Activated CD4-positive, alpha-beta T cell treated with anti-CD3 and anti-CD28 coated beads for 36 hours (primary cell): ENCODE results near the gene TIAM1. TPM values are rescaled to one million over a fixed set of nuclear protein-coding genes. Genes with fewer than 3 reads are reported as not detected.

ENCODE experiments used
- ATAC-seq: fragments of 200-7000 bp; cut with Tn5 transposase; one replicate; pipeline ENCODE4 v1.10.0; 2021; ENCODE audit warnings: mild to moderate bottlenecking, moderate library complexity
- CTCF ChIA-PET: fragments of 350-600 bp; sonication (Branson Sonifier 250); formaldehyde crosslinking; loops from one replicate; lab custom pipeline; 2021; ENCODE audit warnings: antibody characterized with exemption; lab: Charles Lee
- POLR2A ChIA-PET: fragments of 350-600 bp; sonication (Branson Sonifier 250); formaldehyde crosslinking; loops from one replicate; lab custom pipeline; 2021; ENCODE audit warnings: antibody characterized with exemption, inconsistent platforms; lab: Charles Lee
- DNase-seq: peaks from one replicate; pipeline ENCODE4 v3.0.0-alpha.2; 2020
- H3K27ac Mint-ChIP-seq: one replicate; pipeline ENCODE4 v1.8.0; 2021; ENCODE audit warnings: mixed read lengths
- H3K27me3 Mint-ChIP-seq: one replicate; pipeline ENCODE4 v1.8.0; 2021; ENCODE audit warnings: mixed read lengths
- H3K36me3 Mint-ChIP-seq: one replicate; pipeline ENCODE4 v1.8.0; 2021; ENCODE audit warnings: low read depth, mixed read lengths
- H3K4me1 Mint-ChIP-seq: one replicate; pipeline ENCODE4 v1.8.0; 2021; ENCODE audit warnings: mixed read lengths
- H3K4me3 Mint-ChIP-seq: one replicate; pipeline ENCODE4 v1.8.0; 2021; ENCODE audit warnings: mild to moderate bottlenecking, moderate library complexity, mixed read lengths
- H3K9me3 Mint-ChIP-seq: one replicate; pipeline ENCODE4 v1.8.0; 2021; ENCODE audit warnings: low read depth, mixed read lengths
- intact Hi-C, 2 experiments: fragments of 100-400 bp; cut with DNase I in 1 of 2; cut with micrococcal nuclease in 1 of 2; formaldehyde crosslinking; loops; one replicate each; pipeline versions ENCODE4 v1.14.2 to v1.15.1; 2022 to 2024; cut with DNase I, micrococcal nuclease
- total RNA-seq, 2 experiments: library from RNA; stranded (reverse); gene quantifications; one replicate each; pipeline ENCODE4 v1.2.3, GENCODE V29; 2021

TIAM1 gene
- total RNA-seq, 2 experiments from 2014 or later, result 60.7 to 72.6 TPM

DNA sequence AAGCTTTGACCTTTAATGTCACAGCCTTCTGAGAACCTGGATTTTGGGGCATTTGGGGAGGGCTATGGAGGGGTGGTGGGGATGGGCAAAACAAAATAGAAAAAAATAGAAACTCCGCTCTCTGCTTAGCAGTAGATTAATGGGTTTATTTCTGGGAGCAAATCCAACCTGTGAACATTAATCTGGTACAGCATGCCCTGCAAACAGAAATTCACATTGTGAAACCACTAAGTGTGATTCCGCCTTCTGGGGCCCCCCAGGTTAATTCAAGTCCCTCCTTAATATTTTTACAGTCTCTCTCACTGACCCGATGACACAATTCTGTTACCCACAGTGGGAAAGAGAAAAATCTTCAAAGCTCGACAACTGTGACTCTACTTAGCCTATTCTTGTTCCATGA lies 76.4 kb downstream of the TIAM1 start:
- intact Hi-C loops, result no loop called here
- ChIA-PET POLR2A (no interaction called here), CTCF (interaction anchor here (0.6 kb wide), 1 partner anchor 238 kb away, joined by 4 read pairs; no protein-coding TSS in a partner anchor)
- ATAC-seq, result no peak
- no peak for DNase-seq
- Mint-ChIP-seq H3K4me1 (peaks cover 28% of the 10 kb centered on the region), H3K9me3 (no peaks in the 10 kb centered on the region), H3K27ac (no peak overlapping the region), H3K36me3 (peaks cover 38% of the 10 kb centered on the region), H3K4me3 (no peak overlapping the region), H3K27me3 (no peaks in the 10 kb centered on the region)

DNA sequence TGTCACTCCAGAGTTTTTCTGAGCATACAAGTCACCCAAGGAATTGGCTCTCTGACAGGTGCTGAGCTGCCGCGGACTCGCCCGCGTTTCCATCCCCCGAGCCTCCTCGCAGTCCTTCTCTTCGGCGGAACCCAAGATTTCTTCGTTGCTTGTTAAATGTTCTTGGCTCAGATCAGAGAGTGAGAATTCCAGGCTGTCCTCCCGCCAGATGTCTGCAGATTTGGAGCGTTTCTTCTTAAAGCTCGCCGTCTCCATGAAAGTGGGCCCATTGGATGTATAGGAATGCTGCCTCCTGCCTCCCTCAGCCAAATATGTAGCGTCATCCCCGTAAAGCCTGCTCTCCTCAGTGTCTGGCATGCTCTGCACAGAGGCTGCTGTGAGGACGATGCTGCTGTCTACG lies 77.8 kb downstream of the TIAM1 start:
- intact Hi-C loops, result no loop called here
- ChIA-PET POLR2A (no interaction called here), CTCF (interaction anchor here (0.5 to 0.9 kb wide), 3 partner anchors 13 to 338 kb away, joined by 3 to 4 read pairs (median 3); no protein-coding TSS in a partner anchor)
- H3K9me3 Mint-ChIP-seq, result no peaks in the 10 kb centered on the region
- H3K27ac Mint-ChIP-seq, result no peak overlapping the region
- peaks cover 23% of the 10 kb centered on the region for H3K4me1 Mint-ChIP-seq
- no peak overlapping the region for H3K4me3 Mint-ChIP-seq
- DNase-seq, result no peak
- peaks cover 38% of the 10 kb centered on the region for H3K36me3 Mint-ChIP-seq
- no peaks in the 10 kb centered on the region for H3K27me3 Mint-ChIP-seq
- no peak for ATAC-seq

DNA sequence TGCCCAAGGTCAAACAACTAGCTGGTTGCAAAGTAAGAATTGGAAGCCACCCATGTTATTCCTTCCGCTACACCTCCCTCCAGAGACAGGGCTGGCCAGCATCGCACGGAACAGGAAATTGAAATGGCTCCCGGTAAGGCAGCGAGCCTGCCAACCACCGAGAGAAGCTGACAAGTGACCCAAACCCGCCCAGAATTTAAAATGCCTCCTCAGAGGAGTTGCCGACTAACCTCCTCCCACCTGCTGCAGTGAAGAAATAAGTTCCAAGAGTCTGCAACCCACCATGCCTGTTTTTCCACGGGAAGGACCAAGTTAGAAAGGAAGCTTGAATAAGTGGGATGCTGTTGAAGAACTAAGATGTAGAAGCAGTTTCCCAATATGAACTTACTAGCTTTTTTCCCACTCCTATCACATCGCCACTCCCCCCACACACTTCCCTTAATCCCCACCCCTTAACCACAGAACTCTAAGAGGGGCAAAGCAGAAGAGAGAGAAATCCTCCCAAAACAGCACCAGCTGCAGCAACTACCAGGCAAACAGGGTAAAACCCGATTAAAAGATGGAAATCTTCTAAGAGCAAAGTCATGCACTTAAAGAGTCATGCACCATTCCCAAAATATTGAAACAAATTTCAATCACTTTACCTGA lies 78.6 kb downstream of the TIAM1 start:
- peaks cover 23% of the 10 kb centered on the region for H3K4me1 Mint-ChIP-seq
- intact Hi-C loops, result no loop called here

DNA sequence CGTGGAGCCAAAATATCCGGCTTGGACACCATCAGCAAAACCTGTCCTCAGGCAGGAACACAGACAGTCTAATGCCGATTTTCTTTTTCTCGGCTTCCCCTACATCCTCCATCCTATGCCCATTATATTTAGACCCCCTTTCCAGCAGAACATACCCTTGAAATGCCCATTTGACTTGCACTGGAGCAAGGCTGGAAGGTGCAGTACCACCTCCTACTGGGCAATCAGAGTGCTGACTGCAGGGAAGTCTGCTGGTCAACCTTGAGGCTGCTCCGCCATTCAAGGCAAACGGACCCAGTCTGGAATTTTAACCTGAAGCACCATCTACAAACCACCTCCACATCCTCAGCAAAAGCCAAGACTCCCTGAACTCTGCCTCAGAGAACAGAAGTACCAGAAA lies 79.5 kb downstream of the TIAM1 start:
- DNase-seq, result no peak
- Mint-ChIP-seq H3K4me3 (no peak overlapping the region), H3K9me3 (no peaks in the 10 kb centered on the region), H3K36me3 (peaks cover 33% of the 10 kb centered on the region), H3K27ac (no peak overlapping the region), H3K27me3 (no peaks in the 10 kb centered on the region), H3K4me1 (peaks cover 23% of the 10 kb centered on the region)
- no peak for ATAC-seq
- POLR2A ChIA-PET, result no interaction called here
- CTCF ChIA-PET, result no interaction called here
- intact Hi-C loops, result no loop called here

More for the DNA sequence above, 78.6 kb downstream of the TIAM1 start:
- no peak overlapping the region for H3K27ac Mint-ChIP-seq
- peaks cover 34% of the 10 kb centered on the region for H3K36me3 Mint-ChIP-seq
- DNase-seq (no peak), ATAC-seq (no peak)
- no peaks in the 10 kb centered on the region for H3K9me3 Mint-ChIP-seq
- H3K4me3 Mint-ChIP-seq, result no peak overlapping the region
- CTCF ChIA-PET, result interaction anchor here (0.5 to 0.9 kb wide), 4 partner anchors 14 to 339 kb away, joined by 3 to 4 read pairs (median 3); no protein-coding TSS in a partner anchor
- no peaks in the 10 kb centered on the region for H3K27me3 Mint-ChIP-seq
- POLR2A ChIA-PET, result no interaction called here

DNA sequence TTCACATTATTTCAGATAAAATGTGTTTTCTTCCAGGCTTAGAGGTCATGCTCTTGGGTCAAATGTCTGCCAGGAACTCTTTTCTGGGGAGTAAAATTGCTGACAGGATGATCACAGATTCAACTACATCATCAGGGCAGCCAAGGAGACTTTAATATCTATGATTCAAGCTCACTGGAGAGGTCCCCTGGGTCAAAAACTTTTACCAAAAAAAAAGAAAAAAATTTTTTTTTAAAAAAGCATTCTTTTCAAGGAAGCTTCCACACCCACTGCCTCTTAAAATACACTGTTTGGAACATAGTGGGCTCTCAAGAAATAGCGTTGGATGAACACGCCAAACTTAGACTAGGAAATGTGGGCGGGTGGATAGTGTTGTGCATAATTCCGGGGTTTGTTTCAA lies 81.3 kb downstream of the TIAM1 start:
- H3K9me3 Mint-ChIP-seq, result no peaks in the 10 kb centered on the region
- CTCF ChIA-PET, result interaction anchor here (0.6 kb wide), 1 partner anchor 91 kb away, joined by 4 read pairs; no protein-coding TSS in a partner anchor

DNA sequence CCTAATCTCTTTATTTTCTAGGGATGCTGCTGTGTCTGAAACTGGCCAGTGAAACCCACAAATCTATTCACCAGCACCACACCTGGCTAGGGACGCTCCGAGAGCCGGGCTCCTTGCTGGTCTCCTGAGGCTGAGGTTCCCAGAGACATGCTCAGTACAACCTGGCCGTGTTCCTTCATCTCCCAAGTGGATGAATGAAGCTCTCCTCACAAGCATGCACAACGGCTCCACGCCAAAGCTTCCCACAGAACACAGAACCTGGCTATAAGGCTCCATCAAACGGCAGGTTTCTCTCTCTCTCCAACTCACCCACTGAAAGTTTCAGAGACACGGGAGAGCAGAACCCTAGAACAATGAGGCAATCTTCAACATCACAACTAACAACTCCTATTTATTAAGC lies 82.3 kb downstream of the TIAM1 start:
- Mint-ChIP-seq H3K27me3 (no peaks in the 10 kb centered on the region), H3K27ac (no peak overlapping the region), H3K9me3 (no peaks in the 10 kb centered on the region), H3K4me1 (peaks cover 13% of the 10 kb centered on the region), H3K4me3 (no peak overlapping the region), H3K36me3 (peaks cover 28% of the 10 kb centered on the region)
- DNase-seq (no peak), ATAC-seq (no peak)
- POLR2A ChIA-PET, result no interaction called here
- intact Hi-C loops, result no loop called here
- CTCF ChIA-PET, result interaction anchor here (0.6 kb wide), 1 partner anchor 318 kb away, joined by 3 read pairs; no protein-coding TSS in a partner anchor

More for the DNA sequence above, 81.3 kb downstream of the TIAM1 start:
- Mint-ChIP-seq H3K27me3 (no peaks in the 10 kb centered on the region), H3K4me3 (no peak overlapping the region), H3K4me1 (peaks cover 15% of the 10 kb centered on the region), H3K27ac (no peak overlapping the region), H3K36me3 (peaks cover 32% of the 10 kb centered on the region)
- DNase-seq (no peak), ATAC-seq (no peak)
- POLR2A ChIA-PET, result no interaction called here
- intact Hi-C loops, result no loop called here

DNA sequence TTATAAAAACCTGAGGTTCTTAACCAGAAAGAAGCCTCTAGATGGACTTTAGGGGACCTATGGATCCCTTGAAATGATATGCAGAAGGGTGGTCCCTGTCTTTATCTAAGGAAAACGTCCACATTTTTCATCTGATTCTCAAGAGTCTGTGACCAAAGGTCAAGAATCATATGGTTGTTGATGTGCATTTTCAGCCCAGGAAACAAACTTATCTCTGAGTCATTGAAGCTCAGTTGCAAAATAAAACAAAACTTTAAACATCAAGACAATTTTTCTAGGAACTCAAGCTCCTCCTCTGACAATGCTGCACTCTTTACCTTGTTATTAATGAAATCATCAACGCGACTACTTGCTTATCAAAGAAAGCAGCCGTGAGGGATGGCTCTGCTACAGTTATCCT lies 83.3 kb downstream of the TIAM1 start:
- no peaks in the 10 kb centered on the region for H3K9me3 Mint-ChIP-seq

DNA sequence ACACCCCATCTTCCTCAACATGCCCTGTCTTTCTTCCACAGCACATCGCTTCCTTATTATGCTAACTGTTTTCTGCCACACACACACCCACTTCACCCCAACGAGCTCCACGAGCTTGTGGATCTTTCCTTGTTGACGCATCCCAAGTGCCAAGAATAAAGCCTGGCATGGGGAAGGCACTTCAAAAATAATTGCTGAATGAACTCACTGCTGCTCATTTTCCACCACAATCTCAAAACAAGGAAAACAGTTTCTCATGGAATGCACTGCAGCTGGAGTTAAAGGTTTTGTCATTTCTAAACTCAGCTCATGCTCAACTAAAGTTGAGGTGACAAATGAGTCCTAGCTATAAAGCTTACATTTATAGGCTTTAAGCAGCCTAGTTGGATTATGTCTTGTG lies 86.0 kb downstream of the TIAM1 start:
- no peak for ATAC-seq
- POLR2A ChIA-PET, result no interaction called here

More for the DNA sequence above, 83.3 kb downstream of the TIAM1 start:
- Mint-ChIP-seq H3K36me3 (peaks cover 19% of the 10 kb centered on the region), H3K4me3 (no peak overlapping the region), H3K27ac (no peak overlapping the region), H3K27me3 (no peaks in the 10 kb centered on the region), H3K4me1 (peaks cover 6% of the 10 kb centered on the region)
- ATAC-seq (no peak), DNase-seq (no peak)
- POLR2A ChIA-PET, result no interaction called here
- CTCF ChIA-PET, result interaction anchor here (1.1 kb wide), 1 partner anchor 25 kb away, joined by 3 read pairs; no protein-coding TSS in a partner anchor
- intact Hi-C loops, result no loop called here

DNA sequence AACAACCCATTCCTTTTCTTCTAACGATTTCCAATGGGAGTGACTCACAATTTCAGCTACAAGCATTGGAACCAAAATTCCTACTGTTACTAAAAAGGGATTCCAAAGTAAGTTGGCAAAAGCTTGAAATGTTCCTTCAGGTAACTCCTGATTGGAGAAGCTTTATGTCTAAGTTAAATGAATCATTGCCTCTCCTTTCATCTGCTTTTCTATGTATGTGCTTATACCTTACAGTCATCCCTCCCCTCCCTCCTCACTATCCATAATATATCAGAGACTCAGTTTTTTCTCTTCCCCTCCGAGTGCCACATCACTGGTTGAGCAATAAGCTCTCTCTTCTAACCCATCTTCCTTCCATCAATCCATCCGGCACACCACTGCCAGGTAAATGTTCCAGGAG lies 86.8 kb downstream of the TIAM1 start:
- ATAC-seq (no peak), DNase-seq (no peak)
- ChIA-PET CTCF (interaction anchor here (0.9 kb wide), 1 partner anchor 9 kb away, joined by 3 read pairs; no protein-coding TSS in a partner anchor), POLR2A (no interaction called here)
- intact Hi-C loops, result loop anchor here in 1 of 2 experiments (5.0 kb wide), 1 partner anchor 50 kb away; no protein-coding TSS in a partner anchor
- Mint-ChIP-seq H3K4me1 (no peaks in the 10 kb centered on the region), H3K4me3 (no peak overlapping the region), H3K36me3 (no peaks in the 10 kb centered on the region), H3K27ac (no peak overlapping the region), H3K9me3 (no peaks in the 10 kb centered on the region), H3K27me3 (no peaks in the 10 kb centered on the region)

More for the DNA sequence above, 86.0 kb downstream of the TIAM1 start:
- Mint-ChIP-seq H3K27me3 (no peaks in the 10 kb centered on the region), H3K4me3 (no peak overlapping the region), H3K9me3 (no peaks in the 10 kb centered on the region), H3K27ac (no peak overlapping the region), H3K36me3 (no peaks in the 10 kb centered on the region), H3K4me1 (no peaks in the 10 kb centered on the region)
- DNase-seq, result no peak
- CTCF ChIA-PET, result interaction anchor here (0.9 kb wide), 1 partner anchor 10 kb away, joined by 3 read pairs; no protein-coding TSS in a partner anchor
- intact Hi-C loops, result loop anchor here in 1 of 2 experiments (5.0 kb wide), 1 partner anchor 51 kb away; no protein-coding TSS in a partner anchor

DNA sequence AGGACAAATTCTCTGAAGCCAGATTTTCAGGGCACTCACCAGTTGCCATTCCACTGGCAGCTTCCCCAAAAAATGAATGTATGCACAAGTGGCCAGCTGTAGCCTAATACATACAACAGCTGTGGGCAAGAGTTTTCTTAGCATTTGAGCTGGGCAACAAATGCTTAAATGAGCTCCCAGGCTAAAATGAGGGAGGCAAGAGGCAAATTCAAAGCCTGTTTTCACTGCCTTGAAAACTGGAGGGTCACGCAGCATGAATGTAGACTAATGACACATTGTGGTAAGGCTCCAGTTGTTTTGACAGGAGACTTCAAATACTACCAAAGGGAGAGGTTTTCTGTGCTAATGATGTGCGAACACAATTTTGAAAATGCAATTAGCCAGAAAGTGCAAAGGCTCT lies 88.2 kb downstream of the TIAM1 start:
- ATAC-seq (no peak), DNase-seq (no peak)
- CTCF ChIA-PET, result interaction anchor here (0.6 kb wide), 1 partner anchor 57 kb away, joined by 3 read pairs; no protein-coding TSS in a partner anchor
- intact Hi-C loops, result loop anchor here in 1 of 2 experiments (5.0 kb wide), 1 partner anchor 49 kb away; no protein-coding TSS in a partner anchor
- H3K4me3 Mint-ChIP-seq, result no peak overlapping the region
- no peaks in the 10 kb centered on the region for H3K4me1 Mint-ChIP-seq
- no peaks in the 10 kb centered on the region for H3K9me3 Mint-ChIP-seq
- H3K27me3 Mint-ChIP-seq, result no peaks in the 10 kb centered on the region
- no peak overlapping the region for H3K27ac Mint-ChIP-seq
- POLR2A ChIA-PET, result no interaction called here
- peaks cover 1% of the 10 kb centered on the region for H3K36me3 Mint-ChIP-seq

DNA sequence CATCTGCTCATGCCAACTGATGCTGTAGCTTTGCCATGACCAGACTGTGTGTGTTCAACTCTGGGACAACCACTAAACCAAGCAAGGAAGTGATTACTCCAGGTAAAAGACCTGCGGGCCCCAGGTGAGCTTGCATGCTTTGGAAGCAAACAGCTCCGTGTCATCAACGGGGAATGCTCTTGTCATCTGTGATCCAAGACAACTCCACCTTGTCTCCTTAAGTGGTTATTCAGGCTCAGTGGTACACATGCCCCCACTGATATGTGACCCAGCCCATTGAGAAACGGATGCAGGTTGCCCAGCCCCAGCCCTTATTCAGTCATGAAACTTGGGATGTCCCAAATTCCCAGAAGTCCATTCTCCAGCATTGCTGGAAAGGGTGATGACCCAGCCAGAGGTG lies 89.0 kb downstream of the TIAM1 start:
- Mint-ChIP-seq H3K4me3 (no peak overlapping the region), H3K9me3 (no peaks in the 10 kb centered on the region), H3K4me1 (no peaks in the 10 kb centered on the region), H3K36me3 (peaks cover 6% of the 10 kb centered on the region), H3K27ac (no peak overlapping the region), H3K27me3 (no peaks in the 10 kb centered on the region)
- intact Hi-C loops, result loop anchor here in 1 of 2 experiments (5.0 kb wide), 1 partner anchor 48 kb away; no protein-coding TSS in a partner anchor
- CTCF ChIA-PET, result interaction anchor here (0.6 kb wide), 1 partner anchor 474 kb away, joined by 5 read pairs; no protein-coding TSS in a partner anchor
- ATAC-seq (no peak), DNase-seq (no peak)
- POLR2A ChIA-PET, result no interaction called here
